ENCODE data around the gene FBXO39.

FBXO39 gene

DNA sequence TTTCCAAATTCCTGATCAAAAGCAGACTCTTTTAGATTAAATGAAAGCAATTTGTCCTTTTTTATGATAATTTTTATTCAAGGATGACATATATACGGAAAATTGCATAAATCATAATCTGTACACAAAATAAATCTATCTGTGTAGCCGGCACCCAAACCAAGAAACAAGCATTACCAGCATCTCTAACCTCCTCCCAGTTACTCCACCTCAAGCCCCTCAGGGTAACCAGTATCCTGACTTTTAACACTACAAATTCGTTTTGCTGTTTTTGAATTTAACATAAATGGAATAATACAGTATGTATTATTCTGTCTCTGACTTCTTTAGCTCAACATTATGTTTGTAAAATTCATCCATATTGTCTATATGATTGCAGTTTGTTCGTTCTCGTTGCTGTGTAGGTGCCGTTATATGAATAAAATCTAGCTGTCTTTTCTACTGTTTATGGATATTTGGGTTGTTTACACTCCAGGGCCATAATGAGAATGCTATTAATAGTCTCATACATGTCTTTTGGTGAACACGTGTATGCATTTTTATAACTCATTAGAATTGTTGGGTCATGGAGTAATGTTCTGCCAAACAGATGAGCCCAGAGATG lies 54.5 kb downstream of the FBXO39 start:
- no peak for TF ChIP-seq CTCF (IDR thresholded peaks at IDR 0.05; ENCODE audit: insufficient read depth, missing control alignments)
- FAIRE-seq = no peak

DNA sequence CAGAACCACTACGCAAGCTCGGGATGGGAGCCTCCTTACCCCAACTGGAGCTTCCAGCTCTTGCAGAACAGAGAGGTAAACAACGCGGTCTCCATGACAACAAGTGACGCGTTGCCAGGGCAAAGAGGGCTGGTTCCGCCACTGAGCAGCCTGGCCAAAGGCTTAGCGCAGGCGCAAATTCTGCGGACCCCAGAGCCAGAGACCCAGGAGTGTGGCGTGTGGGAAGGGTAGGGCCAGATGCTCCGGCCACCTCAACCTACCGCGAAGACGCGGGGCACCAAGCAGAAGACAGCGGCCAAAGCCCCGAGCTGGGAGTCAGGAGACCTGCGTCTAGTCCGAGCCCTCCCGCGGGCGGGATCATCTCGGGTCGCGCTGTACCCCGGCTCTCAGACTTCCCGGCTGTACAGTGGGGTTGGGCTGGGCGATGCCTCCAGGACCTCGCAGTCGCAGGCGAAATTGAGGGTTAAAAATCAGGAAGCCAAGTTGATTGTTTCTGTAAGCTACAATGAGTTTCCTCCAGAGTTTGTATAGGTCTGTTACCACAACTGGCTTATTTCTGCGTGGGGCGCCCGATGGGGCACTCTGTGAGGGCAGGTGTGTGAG lies 55.7 kb downstream of the FBXO39 start, which contains the start of gene TEKT1:
TSS of gene TEKT1 (minus strand) at position 69 of the 603 bp plus-strand sequence. CDS start 1,353 bp downstream, outside the sequence.
- DNase-seq (ENCODE audit: insufficient read length, low spot score) (peak; percentile 18), FAIRE-seq (no peak)
- no peak for TF ChIP-seq CTCF (IDR thresholded peaks at IDR 0.05; ENCODE audit: insufficient read depth, missing control alignments)

More for the DNA sequence above, 54.5 kb downstream of the FBXO39 start:
- DNase-seq (ENCODE audit: insufficient read length, low spot score) = no peak

All from D721Med (cell line).